Measurements from ENCODE around the gene RAB22A.

DNA sequence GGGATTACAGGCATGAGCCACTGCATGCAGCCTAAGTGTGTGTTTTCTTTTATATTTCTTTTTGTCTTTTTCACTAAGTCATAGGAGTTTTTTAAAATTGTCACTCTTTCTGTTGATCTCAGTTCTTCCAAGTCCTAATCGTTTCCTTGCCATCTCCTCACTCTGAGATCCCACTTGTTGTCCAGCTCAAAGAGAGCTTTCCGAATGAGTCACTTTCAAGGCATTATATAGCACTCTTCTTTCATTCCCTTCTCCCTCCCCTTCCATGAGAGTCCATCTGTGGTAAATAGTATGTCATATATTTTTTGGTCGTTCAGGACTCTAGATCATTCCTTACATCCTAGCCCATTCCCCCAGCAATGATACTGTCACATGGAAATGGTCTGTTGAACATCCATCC lies 83.8 kb downstream of the RAB22A start:
- TF ChIP-seq CTCF (IDR thresholded peaks at IDR 0.05) (no peak), POLR2A (IDR thresholded peaks at IDR 0.05) (no peak), EP300 (IDR thresholded peaks at IDR 0.05) (no peak)

All from tibial nerve (tissue), 4 donors.